ENCODE results near the gene MED27. TPM values are rescaled to one million over a fixed set of nuclear protein-coding genes. Genes with fewer than 3 reads are reported as not detected.

Gene MED27
- total and polyA plus RNA-seq, 2 of the 4 experiments (the other 2 are of a cell fraction), result 50.2 to 63.4 TPM

- Histone ChIP-seq H3K9me3 (ENCODE audit: control insufficient read depth, insufficient read depth, low read length) (peaks cover under 1% of the 10 kb centered on the region), H2AFZ (replicated peaks; ENCODE audit: low read length, poor library complexity) (no peak overlapping the region), H4K5ac (ENCODE audit: low read depth, low read length) (no peak overlapping the region; the same call in 1 of the 2 replicates), H3K4me2 (ENCODE audit: low read depth, low read length) (no peak overlapping the region), H3K4me3 (ENCODE audit: insufficient read depth, low read depth, low read length) (no peak overlapping the region), H3K4me1 (ENCODE audit: control insufficient read depth, insufficient read depth, low read length) (peaks cover 12% of the 10 kb centered on the region), H4K8ac (ENCODE audit: low read depth in 2 of 2, low read length in 2 of 2) (no peak overlapping the region), H3K27ac (ENCODE audit: insufficient read depth, low read length) (no peak overlapping the region), H3K36me3 (ENCODE audit: control insufficient read depth, insufficient read depth, low read length) (peaks cover 1% of the 10 kb centered on the region; the same call in 1 of the 2 replicates), H2BK120ac (ENCODE audit: low read depth, low read length) (peak overlapping the region; percentile 41; the same call in 1 of the 2 replicates), H3K4ac (ENCODE audit: low read depth, low read length) (peak overlapping the region; percentile 61; the same call in 1 of the 2 replicates), H3K56ac (ENCODE audit: extremely low read depth, insufficient read depth, low read length) (no peak overlapping the region), H3K9ac (ENCODE audit: low read depth, low read length) (no peak overlapping the region), H3K23ac (ENCODE audit: low read depth, low read length) (peak overlapping the region; percentile 19; the same call in 1 of the 2 replicates), H2BK15ac (ENCODE audit: low read depth, low read length) (0 out of 3 replicates have a peak overlapping the region, but pooled peaks have one; percentile 23), H2BK5ac (ENCODE audit: low read depth, low read length, poor library complexity, severe bottlenecking) (no peak overlapping the region), H3K27me3 (ENCODE audit: control insufficient read depth, insufficient read depth, low read length) (no peaks in the 10 kb centered on the region), H3K18ac (ENCODE audit: low read depth, low read length) (0 out of 2 replicates have a peak overlapping the region, but pooled peaks have one; percentile 9), H3K14ac (replicated peaks; ENCODE audit: low read depth, low read length) (no peak overlapping the region), H2AK9ac (replicated peaks; ENCODE audit: low read depth, low read length, poor library complexity) (no peak overlapping the region), H2AK5ac (ENCODE audit: low read depth, low read length) (no peak overlapping the region), H2BK20ac (ENCODE audit: low read depth, low read length) (peak overlapping the region; percentile 31; the same call in 1 of the 2 replicates), H3K79me1 (ENCODE audit: low read depth in 1 of 2, low read length in 2 of 2) (peaks cover 22 to 61% of the 10 kb centered on the region in 2 experiments), H4K91ac (ENCODE audit: insufficient read depth, low read depth, low read length) (0 out of 2 replicates have a peak overlapping the region, but pooled peaks have one; percentile 4), H4K20me1 (ENCODE audit: insufficient read depth, low read length) (0 out of 2 replicates have a peak, but pooled peaks cover 9% of the 10 kb centered on the region), H3K9me1 (ENCODE audit: insufficient read depth, low read length) (peaks cover 22% of the 10 kb centered on the region)
- ATAC-seq (ENCODE audit: low read depth) (no peak), DNase-seq (peak; percentile 72)
- dilution Hi-C loops (cut with HindIII; ENCODE audit: low sequenced_read_pairs, unreplicated experiment), result no loop called here
- ChIA-PET POLR2A (ENCODE audit: unreplicated experiment) (no interaction called here), CTCF (no interaction called here)
- intact Hi-C loops (cut with micrococcal nuclease), result no loop called here
- TF ChIP-seq CTCF (conservative IDR thresholded peaks at IDR 0.05; ENCODE audit: low read depth, low read length), result no peak
- TF ChIP-seq USF2 (IDR thresholded peaks at IDR 0.05; ENCODE audit: low read depth, low read length), result no peak
- no peak for TF ChIP-seq MAZ (IDR thresholded peaks at IDR 0.05; ENCODE audit: borderline replicate concordance, low read depth, low read length)
- no peak for TF ChIP-seq RFX5 (IDR thresholded peaks at IDR 0.05; ENCODE audit: low read depth, low read length)
- no peak for TF ChIP-seq ELK1 (IDR thresholded peaks at IDR 0.05; ENCODE audit: borderline replicate concordance, low read depth, low read length)
- no peak for TF ChIP-seq RCOR1 (IDR thresholded peaks at IDR 0.05; ENCODE audit: insufficient replicate concordance, low read length)
- no peak for TF ChIP-seq RAD21 (IDR thresholded peaks at IDR 0.05; ENCODE audit: low read length)
- no peak for TF ChIP-seq NFE2L2 (IDR thresholded peaks at IDR 0.05; ENCODE audit: low read depth, low read length)
- TF ChIP-seq SMC3 (IDR thresholded peaks at IDR 0.05; ENCODE audit: low read depth, low read length), result no peak
- TF ChIP-seq CEBPB (IDR thresholded peaks at IDR 0.05; ENCODE audit: low read depth, low read length), result no peak
- TF ChIP-seq MXI1 (IDR thresholded peaks at IDR 0.05; ENCODE audit: borderline replicate concordance, low read depth, low read length), result no peak
- no peak for TF ChIP-seq FOS (IDR thresholded peaks at IDR 0.05; ENCODE audit: low read depth, low read length)
- TF ChIP-seq BHLHE40 (IDR thresholded peaks at IDR 0.05; ENCODE audit: low read depth, low read length), result no peak
- 72% methylated on average over 4 of the region's 9 CpGs; no CpG with 5 or more reads in 1 of the 2 experiments for WGBS, 2 experiments (ENCODE audit: extremely low coverage in 2 of 2, insufficient read length in 1 of 2)
- no TSS peak for BruUV-seq (replicated peaks)
- in situ Hi-C loops (cut with MboI; ENCODE audit: low sequenced_read_pairs), result no loop called here
Observed at GRCh38 chr9:132006677-132007370, 72.8 kb downstream of the MED27 start.
